HG03108 (cell line): ENCODE data around the gene ATP11C.
"Not testable (repeated sequence)": the region's sequence is repeated elsewhere in the genome, so short reads cannot be mapped to it uniquely, and the experiment has no call there.

ENCODE experiments used
- ATAC-seq: cut with Tn5 transposase; IDR thresholded peaks from one replicate; pipeline ENCODE4 v1.9.1; 2021; ENCODE audit warnings: moderate library complexity; ENCODE audit not compliant: unreplicated experiment

Gene ATP11C

DNA sequence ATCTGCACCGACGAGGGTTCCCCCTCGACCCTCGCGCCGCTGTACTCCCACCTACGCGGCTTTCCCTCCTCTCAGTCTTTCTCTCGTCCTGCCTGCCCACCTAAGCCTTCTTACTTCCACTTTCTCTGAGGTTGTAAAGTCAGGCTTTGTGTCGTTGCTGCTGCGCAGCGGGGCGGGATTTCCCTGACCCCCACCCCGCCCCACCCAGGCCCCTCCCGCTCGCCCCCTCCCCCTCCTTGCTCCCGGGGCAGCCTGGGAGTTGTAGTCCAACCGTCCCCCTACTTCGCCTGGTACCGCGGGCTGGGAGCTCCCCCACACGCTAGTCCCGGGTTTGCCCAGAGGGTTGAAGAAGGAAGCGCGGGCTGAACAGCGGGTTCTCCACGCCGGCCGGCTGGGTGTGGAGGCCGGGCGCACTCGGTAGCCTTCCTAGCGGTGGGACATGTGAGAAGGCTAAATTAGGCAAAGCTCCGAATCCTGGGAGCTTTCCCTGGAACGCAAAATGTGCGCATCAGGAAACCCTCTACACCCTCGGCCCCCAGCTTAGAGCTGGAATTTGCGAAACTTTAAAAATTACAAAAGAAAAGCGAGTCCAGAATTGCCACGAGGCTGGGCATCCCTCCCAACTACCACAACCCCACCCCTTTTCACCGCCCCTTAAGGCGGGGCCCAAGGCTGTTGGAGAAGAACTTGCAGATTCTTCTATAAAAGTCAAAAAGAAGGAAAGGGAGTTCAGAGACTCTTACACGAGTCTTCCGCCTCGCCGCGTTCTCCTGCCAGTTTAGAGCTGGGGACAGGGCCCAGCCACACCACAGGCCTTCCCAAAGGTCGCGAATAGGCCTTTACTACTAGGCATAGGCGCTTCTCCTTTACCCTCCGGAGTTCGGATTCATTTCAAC, at the start of gene ATP11C:
Gene ATP11C, minus strand, starts transcription at position 153 of the 896 bp plus-strand sequence. CDS start 1,011 bp downstream, outside the sequence.
- peak; percentile 84 for ATAC-seq

DNA sequence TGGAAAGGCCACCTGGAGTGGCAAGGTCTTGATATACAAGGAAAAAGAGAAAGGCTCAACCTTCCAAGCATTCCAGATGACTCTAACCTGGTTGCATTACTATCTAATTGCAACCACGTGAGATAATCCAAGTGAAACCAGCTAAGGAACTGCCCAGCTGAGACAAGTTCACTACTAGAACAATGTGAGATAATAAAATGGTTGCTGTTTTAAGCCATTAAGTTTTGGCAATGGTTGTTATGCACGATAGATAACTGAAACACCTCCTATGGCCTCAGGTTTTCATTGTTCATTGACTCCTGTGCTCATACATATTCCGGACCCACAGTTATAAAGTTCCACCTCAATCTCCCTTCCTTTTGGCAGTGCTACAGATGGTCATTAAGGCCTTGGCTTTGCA, 41.6 kb upstream of the ATP11C start:
- no peak for ATAC-seq

DNA sequence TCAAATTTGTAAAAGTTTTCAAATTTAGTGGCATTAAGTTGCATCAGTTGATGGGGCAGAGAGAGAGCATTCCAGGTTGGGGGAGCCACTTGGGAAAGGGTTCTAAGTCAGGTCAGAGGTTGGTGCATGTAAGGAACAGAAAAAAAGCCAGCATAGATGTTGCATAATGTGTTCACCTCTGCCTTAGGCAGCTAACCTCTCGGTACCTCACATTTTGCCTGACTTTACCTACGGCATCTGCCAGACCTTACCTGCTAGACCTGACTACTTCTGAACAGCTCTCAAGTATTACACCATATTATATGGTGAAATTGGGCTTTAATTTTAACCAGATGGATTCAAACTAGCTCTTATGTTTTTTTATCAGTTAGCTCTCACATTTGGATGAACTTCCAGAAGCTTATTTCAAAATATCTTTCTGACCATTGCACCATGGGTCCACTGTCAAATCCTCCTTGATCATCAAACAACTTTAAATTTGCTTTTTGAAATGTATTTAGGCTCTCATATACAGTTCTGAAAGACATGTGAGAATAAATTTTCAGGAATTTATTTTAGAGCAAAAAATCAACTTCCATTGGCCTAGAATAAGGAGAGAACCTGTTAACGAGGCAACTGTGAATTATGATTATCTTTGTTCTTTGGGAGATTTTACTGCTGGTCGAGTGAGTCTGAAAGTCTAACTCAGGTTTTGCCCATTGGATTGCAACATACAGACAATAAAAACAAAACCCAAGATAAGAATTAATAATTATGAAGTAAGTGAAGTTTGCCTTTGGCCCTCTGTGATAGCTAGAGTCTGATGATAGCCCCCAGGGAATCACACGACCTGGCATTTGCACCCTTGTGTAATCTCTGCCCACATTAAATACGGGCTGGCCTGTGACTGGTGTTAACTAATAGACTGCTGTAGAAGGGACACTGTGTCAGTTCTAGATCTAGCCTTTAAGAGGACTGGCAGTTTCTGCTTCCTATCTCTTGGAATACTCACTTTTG, 40.1 kb upstream of the ATP11C start:
- ATAC-seq = no peak

DNA sequence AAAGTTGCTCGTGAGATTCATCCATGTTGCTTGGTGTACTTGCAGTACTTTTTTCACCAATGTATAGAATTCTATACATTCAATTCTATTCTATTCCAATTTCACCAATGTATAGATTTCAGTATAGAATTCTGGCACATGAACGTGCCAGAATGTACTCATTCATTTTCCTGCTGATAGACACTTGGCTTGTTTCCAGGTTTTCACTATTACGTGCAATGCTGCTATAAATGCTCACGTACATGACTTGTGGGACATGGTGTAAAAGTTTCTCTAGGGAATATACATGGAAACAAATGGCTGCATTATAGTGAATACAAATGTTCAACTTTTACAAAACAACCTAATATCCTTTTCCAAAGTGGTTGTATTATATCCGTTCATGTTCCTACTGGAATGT, 39.3 kb upstream of the ATP11C start:
- no peak for ATAC-seq

DNA sequence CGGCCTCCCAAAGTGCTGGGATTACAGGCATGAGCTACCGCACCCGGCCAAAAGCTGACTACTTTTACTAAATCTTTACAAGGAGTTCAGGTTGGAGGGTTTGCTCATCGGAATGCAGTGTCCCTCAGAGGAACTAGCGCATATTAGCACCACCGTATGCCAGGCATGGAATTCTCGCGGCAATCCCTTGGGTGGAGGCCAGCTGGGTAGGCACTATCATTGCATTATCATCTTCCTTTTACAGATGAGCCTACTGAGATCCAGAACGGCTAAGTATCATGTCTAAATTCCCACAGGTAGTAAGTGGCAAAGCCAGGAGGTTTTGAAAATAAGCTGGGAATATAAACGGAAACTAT, 38.5 kb upstream of the ATP11C start:
- ATAC-seq = no peak

DNA sequence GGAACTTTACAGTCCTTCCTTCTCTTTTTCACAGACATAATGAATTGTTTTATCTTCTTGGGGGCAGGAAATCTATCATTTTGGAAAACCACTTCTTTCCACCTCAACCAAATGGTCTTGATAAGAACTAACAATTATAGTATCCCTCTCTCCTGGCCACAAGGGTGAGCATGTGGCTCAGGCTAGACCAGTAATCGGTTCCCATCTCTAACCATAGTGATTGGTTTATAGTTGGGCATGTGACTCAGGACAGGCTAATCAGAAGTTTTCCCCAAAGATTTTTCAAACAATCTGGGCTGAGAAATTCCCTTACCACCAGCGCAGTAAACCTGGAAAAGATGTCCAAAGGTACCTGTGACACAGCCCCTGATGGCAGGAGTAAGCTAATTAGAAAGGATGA, 36.4 kb upstream of the ATP11C start:
- no peak for ATAC-seq

DNA sequence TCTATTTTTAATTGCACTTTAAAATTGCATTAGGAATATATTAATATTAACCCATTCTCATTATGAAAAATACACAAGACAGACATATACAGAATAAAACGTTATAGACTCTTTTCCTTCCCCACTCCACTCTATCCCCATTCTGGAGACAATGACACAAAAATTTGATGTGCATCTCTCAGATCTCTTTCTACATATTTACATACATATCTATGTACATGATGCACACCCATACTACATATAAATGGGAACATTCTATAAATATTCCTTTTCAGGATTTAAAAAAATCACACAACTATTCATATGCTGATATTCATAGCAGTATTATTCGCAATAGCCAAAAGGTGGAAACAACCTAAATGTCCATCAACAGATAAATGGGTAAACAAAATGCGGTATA, 34.9 kb upstream of the ATP11C start:
- no peak for ATAC-seq

DNA sequence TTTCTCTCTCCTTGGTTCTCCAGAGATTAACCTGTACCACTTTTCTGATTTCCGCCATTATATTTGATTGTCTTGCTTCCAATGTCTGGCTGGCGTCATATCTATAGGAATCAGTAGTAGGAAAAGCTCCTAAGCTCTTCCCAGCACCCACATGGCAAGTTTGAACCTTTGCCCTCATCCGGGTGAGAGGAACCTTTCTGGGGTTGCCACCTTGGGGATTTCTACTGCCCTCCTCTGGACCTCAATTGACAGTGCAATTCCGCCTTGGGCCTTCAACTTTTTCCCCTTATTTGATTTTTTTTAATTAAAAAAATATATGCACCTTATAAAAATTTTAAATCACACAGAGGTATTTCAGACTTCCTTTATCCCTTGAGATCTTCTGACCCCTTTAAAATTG, 34.4 kb upstream of the ATP11C start:
- ATAC-seq = no peak

DNA sequence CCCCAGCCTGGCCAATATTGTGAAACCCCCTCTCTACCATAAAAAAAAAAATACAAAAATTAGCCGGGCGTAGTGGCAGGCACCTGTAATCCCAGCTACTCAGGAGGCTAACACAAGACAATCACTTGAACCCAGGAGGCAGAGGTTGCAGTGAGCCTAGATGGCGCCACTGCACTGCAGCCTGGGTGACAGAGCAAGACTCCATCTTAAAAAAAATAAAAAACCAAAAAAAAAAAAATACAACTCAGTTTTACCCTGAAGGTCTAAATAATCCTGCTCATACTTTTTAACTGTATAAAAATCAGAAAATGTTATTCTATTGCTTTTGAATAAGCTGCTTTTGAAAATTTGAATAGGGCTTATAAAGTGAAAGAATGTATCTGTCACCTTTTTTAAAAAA, 33.3 kb upstream of the ATP11C start:
- not testable (repeated sequence) for ATAC-seq

DNA sequence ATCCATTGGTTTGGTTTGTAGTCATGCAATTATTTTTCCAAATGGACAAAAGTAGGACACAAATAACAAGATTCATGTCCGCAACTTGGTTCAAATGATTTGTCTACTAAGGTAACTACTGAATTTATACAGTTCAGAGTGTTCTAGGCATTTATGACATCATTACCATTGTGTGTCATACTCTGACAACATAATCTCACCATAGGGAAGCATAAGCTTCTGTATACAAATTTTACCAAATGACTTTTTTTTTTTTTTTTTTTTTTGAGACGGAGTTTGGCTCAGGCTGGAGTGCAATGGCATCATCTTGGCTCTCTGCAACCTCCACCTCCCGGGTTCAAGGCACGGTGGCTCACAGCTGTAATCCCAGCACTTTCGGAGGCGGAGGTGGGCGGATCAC, 32.6 kb upstream of the ATP11C start, which contains the start of gene CXorf66:
Gene CXorf66, minus strand, starts transcription at position 101 of the 400 bp plus-strand sequence. Its CDS starts 25 bp downstream, at position 76.
- ATAC-seq = no peak

DNA sequence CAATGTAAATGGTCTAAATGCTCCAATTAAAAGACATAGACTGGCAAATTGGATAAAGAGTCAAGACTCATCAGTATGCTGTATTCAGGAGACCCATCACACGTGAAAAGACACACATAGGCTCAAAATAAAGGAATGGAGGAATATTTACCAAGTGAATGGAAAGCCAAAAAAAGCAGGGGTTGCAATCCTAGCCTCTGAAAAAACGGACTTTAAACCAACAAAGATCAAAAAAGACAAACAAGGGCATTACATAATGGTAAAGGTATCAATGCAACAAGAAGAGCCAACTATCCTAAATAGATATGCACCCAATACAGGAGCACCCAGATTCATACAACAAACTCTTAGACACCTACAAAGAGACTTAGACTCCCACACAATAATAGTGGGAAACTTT, 28.2 kb upstream of the ATP11C start:
- not testable (repeated sequence) for ATAC-seq

DNA sequence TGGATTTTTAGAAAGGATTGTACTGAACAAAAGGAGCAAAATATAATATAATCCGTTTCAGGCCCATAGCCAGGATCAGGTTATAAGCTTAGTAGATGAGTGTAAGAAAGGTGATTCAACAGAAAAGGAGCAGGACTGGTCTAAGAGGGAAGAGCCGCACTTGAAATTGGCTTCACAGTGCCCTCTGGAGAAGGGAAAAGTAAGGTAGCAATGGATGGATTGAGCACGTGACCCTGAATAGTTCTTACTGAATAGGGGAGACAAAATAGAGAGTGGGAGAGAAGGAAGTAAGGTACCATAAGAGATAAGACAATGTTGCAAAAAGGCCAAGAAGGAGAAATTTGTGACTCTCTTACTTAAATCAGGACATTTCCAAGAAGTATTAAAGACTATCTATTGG, 16.9 kb upstream of the ATP11C start:
- ATAC-seq = no peak

DNA sequence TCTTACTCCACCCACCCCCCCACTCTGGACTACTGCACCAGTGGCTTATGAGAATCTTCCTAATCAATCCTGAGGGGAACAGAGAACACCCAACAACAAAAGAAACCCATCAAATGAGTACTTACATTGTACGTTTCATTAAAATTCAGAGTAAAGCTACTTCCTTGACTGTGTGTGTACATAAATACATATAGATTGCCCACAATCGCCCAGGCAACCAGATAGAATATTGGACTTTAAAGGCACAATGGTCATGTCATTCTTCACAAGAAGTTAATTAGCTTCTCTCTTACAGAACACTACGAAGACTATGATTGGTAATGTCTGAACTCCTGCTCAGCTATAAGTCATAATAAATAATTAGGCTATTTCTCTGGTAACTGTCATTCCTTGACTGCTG, 12.2 kb upstream of the ATP11C start:
- no peak for ATAC-seq

DNA sequence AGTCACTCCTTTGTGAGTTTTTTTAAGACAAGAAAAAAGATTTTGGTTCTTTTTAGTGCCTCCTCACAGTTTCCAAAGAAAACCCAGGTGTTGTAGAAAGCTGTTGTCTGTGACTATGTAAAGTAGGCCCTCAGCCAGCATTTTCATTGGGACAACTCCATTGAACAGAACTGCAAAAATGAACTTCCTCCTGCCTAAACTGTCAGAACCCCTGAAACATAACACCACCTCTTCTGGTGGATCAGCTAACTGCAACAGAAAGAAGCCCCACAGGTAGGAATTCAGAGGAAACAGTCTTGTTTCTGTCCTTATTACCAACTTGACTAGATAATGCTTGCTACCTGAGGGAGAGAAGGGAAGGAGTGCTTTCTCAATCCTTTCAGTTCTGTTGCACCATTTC, 3.4 kb upstream of the ATP11C start:
- no peak for ATAC-seq

DNA sequence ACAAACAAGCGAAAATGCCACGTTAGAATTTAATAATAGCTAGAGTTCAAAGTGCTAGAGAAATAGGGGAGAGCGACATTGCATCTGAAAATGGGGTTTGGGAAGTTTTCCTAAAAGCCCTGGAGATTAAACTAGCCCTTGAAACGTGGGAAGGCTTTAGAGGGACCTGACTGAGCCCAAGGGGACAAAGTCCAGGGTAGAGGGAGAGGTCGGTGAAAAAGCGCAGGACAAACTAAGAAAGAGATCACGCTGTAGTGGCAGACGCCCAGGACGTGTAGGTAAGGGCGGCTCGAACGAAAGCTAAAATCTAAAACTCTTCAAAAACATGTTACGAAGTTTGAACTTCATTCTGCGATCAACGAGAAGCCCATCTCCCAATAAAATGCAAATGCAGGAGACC, 1.1 kb upstream of the ATP11C start:
- no peak for ATAC-seq

DNA sequence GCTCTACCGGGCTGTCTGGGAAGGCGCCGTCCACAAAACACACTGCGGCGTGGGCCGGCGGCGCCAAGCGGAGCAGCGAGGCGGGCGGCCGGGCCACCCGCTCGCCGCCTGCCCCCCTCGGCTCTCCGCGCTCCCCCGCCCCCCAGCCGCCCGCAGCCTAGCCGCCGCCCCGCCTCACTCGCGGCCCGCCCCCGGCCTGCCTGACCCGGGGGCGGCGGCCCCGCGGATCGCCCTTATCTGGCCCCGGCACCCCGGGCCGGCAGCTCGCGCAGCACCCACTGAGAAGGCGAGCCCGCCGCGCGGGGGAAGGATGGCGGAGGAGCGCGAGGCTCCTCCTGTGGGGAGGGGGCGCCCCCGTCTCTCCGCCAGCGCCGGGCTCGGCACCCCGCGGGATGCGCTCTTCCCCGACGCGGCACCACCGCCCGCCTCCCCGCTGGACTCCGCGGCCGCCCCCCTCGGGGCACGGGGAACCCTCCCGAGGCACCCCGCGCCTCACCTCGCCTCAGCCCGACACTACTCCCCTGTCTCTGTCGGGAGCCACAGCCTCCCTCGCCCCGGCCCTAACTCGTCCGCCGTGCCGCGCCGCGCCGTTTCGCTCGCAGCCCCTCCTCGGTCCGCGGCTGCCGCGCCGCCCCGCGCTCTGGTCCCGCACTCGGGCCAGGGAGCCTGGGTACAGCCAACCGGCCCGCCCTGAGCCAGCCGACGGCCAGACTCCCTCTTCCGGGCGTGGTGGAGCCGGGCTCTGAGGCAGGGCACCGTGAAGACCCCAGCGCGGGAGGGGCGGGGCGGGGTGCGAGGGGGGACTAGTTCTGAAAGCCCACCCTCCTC, 566 bp downstream of the ATP11C start:
- peak; percentile 25 for ATAC-seq

DNA sequence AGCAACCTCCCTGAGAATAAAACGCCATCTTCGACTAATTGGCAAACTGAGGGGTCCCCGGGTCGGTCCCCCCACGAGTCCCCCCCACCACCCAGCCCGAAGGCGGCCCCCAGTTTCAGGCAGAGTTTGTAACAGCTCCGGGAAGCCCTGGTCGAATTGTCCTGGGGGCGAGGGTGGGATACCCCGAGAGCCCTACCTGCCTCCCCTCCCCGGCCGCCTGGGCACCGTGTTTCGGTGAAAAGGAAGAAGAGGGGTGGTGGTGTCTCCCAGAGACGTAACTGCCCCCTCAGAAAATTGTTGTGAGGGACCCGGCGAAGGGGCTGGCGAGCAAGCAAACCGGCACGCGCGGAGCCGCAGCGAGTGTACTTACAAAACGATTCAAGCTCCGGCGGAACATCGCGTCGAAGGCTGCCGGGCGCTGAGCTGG, 1.2 kb downstream of the ATP11C start:
- ATAC-seq = no peak

DNA sequence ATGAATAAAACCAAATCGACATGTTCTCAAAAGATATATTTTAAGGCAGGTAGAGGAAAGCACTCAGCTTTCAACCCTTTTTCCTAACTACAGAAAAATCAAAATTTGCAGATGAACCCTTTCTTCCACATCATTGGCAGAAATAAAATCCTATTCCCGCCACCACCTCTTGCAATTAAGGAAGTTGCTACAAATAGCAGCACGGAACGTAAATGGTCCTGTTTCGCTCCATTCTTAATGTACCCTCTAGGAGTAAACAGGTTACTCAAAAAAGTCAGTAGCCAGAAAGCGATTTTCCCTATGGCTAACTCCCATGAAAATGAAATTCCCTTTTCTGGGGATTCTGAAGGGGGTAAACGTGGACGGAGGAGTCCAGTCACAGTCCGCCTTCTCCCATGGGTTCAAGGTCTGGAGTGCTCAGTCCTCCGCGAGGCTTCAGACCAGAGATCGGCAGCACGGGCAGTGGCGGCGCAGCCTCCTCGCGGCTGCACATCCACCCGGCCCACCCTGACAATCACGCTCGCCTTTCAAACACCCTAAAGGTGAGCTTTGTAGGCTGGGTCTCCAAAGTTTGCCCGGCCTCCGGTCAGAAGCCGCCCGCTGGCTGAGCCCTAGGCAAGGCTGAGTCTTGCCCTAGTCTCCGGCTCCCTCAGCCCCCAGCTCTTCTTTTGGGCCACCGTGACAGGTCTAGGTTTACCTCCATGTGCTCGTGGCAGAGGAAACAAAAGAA, 1.8 kb downstream of the ATP11C start:
- ATAC-seq = no peak

DNA sequence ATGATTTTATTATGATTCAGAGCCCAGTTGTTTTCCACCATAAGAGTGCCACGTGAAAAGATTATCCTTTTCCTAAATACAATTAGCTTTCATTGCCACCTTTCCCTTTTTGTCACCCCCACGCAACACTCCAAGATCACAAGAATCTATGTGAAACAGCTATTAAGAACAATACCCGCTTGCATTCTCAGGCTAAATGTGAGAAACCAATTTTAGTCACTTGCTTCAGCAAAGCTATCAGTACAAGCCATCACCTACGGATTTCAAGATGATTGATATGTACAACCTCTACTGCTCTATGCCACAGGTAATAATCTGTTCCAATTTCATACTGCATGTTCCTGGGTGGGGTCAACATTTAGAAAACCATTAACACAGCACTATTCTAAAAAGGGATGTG, 2.5 kb downstream of the ATP11C start:
- ATAC-seq = no peak

DNA sequence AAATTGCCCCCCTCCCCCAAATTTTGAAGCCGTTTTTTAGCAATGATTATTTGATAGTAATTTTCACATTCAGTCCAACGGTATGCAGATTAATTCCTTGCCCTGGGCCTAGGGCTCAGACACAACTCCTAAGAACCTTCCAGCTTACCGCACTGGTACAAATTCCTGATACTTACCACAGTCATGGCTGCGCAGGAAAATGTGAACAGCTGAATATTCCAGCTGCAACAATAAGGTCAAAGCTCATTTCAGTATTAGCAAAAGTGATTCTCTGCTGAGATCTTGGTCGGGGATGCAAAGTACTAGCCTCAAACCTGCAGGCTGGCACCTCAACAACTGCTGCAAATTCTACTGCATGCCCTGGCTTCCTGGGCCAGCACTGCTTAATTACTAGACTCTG, 3.0 kb downstream of the ATP11C start:
- ATAC-seq = no peak
